8988T (cell line): Measurements from ENCODE around the gene EPG5.
"Not testable (repeated sequence)": the region's sequence is repeated elsewhere in the genome, so short reads cannot be mapped to it uniquely, and the experiment has no call there.

Experiments used
- DNase-seq: peaks from one replicate; pipeline ENCODE4 v3.0.0; 2011

EPG5 gene

GRCh38 chr18:45860971-45861370, 106.2 kb downstream of the EPG5 start:
- DNase-seq, result no peak

DNA sequence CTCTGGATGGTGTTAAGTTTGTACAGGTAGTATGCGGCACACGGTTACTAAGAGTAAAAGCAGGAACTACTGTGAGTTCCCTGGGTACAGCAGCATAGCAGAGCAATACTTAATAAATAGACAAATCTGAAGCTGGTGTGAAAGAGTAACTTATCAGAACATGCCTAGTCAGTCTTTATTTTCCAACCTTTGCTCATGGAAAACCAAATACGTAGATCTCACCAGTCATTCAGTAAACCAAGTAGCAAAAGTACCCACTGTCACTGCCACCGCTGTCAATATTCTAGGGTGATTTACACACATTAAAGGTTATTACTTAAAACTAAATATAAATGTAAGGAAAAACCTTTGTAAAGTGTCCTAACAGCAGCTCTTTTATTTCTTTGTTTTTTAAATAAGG, 106.6 kb downstream of the EPG5 start:
- no peak for DNase-seq

DNA sequence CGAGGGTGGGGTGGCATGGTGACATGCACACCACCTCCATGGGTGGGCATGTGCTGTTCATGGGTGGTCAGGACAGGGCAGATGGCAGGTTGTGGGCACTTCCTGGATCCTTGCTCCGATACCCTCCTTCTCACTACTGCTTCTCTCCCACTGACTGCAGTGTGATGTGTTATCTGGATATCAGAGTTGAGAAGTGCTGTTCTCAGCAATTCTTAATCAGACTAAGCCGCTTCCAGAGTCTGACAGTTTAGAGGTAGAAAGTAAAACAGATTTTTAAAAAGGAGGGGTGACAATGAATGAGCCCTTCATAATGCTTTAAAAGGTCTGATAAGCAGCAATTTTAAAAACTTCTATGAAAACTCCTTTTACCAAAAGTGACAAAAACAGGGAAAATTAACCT, 107.8 kb downstream of the EPG5 start:
- DNase-seq, result no peak

- no peak for DNase-seq
Measured at GRCh38 chr18:45856531-45856930, 110.6 kb downstream of the EPG5 start.

DNA sequence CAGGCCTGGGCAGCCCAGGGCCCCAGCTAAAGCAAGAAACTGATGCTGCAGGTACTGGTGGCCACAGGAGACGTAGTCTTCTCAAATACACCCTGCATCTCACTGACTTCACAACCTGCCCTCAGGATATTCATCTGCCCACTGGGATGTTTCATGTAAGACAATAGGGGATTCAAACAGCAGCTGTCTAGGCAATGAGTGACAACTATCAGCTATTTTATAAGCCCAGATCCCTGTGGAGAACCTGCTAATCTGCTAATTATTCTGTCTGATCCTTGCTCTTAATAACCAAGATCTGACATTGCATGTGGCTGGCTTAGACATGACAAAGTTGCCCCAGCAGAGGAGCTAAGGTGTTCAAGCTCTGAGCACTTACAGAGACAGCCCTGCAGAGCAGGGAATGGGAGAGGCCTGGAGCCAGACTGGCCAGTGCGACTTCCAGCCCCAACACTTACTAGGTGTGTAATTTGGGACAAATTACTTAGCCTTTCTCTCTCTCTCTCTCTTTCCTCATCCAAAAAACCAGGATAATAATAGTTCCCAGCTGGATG, 113.0 kb downstream of the EPG5 start:
- DNase-seq, result no peak

- no peak for DNase-seq
Measured at GRCh38 chr18:45852631-45853030, 114.5 kb downstream of the EPG5 start.

DNA sequence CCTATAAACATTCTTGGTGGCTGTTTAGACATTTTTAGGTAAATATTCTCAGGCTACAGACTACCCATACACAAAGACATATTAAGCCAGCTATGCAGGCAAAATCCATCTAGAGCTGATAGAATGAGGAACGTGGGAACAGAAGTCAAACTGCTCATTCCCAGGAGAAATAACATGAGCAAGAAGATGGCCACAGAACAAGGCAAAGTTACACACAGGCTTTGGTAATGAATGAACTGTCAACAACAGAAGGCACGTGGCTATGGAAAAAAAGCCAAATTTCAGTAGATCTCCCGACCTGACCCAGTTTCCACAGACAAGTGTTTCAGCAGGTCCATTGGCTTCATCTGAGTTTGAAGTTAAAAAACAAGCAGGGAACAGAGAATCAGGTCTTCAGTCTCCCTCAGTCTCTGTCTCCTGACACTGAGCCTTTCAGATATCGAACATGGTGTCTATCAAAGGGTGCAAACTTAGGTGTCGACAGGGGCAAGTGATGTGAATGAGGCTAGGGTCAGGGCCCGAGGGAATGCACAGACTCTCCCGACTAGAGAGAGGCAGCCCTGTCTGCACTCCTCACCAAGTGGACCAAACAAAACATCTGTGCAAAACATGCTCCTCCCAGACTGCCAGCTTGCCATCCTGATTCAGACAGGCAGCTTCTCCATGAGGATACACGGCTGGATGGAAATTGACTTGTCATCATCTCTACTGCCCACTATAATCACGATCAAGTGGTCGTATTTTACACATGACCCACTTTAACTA, 115.8 kb downstream of the EPG5 start:
- DNase-seq, result no peak

- DNase-seq, result no peak
Measured at GRCh38 chr18:45850021-45850420, 117.1 kb downstream of the EPG5 start.

- DNase-seq, result no peak
Measured at GRCh38 chr18:45849529-45849928, 117.6 kb downstream of the EPG5 start.

- not testable (repeated sequence) for DNase-seq
Measured at GRCh38 chr18:45848643-45849042, 118.5 kb downstream of the EPG5 start.

- no peak for DNase-seq
Measured at GRCh38 chr18:45847119-45847518, 120.0 kb downstream of the EPG5 start.

GRCh38 chr18:45845410-45845809, 121.7 kb downstream of the EPG5 start:
- no peak for DNase-seq

DNA sequence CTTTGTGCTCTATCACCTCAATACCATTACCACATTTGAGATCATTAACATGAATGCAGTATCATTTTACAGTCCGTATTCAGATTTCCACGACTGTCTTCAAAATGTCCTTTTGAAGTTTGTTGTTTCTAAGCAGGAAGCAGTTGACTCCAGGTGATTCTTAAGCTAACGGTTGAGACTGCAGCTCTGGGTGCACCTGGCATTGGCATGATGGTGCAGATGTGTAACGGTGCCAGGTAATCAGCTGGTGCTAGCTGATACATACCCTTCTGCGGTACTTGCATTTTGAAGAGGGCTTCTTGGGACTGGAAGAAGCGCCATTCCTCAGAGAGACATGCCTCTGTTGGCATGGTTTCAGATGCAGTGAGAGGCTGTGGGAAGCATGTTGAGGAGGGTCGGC, 122.2 kb downstream of the EPG5 start:
- no peak for DNase-seq

DNA sequence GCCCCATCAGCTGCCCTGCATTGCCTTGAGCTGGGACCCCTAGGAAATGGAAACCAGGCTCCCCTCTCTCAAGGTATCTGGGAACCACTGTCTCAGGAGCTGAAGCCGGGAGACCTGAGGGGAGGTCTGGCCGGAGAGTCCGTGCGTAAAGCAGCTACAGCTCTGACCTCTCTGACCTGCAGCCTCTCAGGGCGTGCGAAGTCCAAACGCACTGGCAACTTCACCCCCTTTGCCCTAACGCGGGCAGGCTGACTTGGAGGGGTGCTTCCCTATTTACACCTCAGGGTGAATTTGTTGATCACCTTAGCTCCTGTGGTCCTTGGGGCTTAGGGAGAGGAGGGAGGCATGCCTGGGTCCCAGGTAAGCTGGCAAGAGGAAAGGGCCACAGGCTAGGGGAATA, 124.1 kb downstream of the EPG5 start:
- DNase-seq, result no peak

- no peak for DNase-seq
Measured at GRCh38 chr18:45841765-45842442, 125.2 kb downstream of the EPG5 start.

DNA sequence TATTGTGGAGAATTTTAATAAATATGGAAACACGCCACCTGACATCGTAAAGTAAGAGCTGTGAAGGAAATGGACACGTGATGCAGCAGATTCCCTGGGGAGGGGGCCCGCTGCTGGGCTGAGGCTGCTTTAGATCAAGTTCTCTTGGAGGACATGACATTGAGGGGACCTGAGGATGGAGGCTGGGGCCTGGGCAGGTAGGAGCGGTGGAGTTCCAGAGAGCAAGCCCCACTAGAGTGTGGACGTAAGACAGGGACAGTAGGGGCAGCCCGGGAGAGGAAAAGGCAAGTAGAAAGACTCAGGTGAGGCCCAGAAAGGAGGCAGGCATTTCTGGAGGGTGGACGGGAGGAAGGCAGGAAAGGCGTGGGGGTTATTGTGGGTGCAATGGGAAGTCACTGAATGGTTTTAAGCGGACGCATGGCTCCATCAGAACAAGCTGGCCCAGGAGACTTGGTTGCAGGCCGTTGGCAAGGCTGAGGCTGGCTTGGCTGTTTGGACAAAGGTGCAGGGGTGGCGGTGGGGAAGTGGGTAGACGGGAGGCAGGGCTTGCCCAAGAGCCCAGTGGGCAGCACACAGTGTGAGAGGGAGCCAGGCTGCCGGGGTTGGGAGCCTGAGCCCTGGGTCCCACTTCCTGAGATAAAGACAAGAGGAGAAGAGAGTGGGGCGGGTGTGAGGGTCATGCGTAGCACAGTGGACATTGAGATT, 125.9 kb downstream of the EPG5 start:
- DNase-seq, result no peak

DNA sequence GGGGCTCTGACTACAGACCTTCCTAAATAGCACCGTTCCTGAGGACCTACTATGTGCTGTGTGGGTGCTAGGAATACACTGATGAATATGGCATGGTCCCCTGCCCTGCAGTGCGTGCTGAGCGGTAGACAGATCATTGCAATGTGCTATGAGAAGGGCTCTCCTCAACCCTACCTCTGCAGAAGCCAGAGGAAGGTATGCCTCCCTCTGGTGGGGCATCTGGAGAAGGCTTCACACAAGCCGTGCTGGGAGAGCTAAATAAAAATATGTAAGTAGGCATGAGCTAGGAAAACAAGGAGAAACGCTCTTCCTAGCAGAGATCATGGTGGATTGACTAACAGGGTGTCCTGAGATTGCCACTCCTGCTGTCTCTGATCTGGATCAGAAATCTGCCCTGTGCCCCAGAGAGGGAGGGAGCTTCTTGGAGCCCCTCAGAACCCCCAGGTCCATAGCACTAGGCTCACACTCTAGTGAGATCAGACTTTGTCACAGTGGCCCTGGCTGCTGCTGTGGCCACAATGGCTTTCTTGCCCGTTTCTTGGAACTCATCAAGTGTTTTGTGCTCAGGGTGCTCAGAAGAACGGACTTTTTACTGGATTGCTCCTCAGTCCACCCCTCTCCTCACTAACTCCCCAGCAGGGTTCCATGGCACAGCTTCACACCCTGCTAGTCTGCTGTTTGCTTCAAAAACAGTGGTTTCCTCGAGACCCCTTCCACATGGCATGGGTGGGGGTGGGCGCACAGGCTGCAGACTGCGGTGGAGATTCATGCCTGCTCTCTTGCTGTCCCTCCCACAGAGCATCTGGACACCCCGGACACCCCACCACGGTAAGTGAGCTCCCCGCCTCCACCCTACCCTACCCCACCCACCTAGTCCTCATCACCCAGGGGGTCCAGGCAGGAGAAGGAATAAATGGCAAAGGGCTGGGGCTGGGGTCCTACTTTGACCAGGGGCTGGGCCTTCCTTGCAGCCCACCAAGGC, 127.4 kb downstream of the EPG5 start:
- no peak for DNase-seq

DNA sequence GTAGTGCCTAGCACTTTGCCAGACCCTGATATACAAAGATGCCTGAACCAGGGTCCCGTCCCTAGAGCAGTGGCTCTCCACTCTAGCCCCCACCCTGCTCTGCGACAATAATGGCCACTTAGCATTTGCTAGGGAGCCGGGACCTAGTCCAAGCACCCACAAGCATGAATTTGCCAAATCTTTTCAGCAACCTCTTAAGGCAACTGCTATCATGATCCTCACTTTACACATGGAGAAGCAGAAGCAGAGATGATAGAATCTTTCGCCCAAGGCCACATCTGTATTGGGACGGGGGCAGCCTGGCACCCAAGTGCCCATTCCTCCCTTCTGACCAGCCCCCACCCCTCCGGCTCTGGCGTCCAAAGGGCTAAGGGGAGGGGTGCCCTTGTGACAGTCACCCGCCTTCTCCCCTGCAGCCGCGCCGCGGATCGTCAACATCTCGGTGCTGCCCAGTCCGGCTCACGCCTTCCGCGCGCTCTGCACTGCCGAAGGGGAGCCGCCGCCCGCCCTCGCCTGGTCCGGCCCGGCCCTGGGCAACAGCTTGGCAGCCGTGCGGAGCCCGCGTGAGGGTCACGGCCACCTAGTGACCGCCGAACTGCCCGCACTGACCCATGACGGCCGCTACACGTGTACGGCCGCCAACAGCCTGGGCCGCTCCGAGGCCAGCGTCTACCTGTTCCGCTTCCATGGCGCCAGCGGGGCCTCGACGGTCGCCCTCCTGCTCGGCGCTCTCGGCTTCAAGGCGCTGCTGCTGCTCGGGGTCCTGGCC, 128.6 kb downstream of the EPG5 start:
- no peak for DNase-seq

DNA sequence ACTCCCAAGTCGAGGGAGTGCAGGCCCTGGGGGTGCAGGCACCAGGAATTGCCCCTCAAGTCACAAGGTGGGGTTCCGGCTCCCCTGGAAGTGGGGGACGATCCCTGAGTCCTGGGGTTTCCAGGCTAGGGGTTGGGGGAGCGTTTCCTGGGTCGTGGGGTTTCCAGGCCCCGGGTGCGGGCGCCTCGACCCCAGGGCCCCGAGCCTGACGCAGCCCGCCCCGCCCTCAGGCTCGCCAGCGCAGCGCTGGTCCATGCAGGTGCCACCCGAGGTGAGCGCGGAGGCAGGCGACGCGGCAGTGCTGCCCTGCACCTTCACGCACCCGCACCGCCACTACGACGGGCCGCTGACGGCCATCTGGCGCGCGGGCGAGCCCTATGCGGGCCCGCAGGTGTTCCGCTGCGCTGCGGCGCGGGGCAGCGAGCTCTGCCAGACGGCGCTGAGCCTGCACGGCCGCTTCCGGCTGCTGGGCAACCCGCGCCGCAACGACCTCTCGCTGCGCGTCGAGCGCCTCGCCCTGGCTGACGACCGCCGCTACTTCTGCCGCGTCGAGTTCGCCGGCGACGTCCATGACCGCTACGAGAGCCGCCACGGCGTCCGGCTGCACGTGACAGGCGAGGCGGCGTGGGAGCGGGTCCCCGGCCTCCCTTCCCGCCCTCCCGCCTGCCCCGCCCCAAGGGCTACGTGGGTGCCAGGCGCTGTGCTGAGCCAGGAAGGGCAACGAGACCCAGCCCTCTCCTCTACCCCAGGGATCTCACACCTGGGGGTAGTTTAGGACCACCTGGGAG, 129.7 kb downstream of the EPG5 start:
- no peak for DNase-seq

GRCh38 chr18:45836242-45837205, 130.6 kb downstream of the EPG5 start:
- no peak for DNase-seq
